ENCODE results near the gene SLC17A9. TPM values are rescaled to one million over a fixed set of nuclear protein-coding genes. Genes with fewer than 3 reads are reported as not detected.

The SLC17A9 gene
- total RNA-seq, 3 donors from 2014 or later, result 2.2 to 4.9 (median 2.7) TPM

GRCh38 chr20:62980970-62981369 lies 28.5 kb downstream of the SLC17A9 start:
- no peak for DNase-seq (ENCODE audit: low spot score in 2 of 2)
- Histone ChIP-seq H3K27ac (no peak overlapping the region), H3K27me3 (peaks cover 4 to 96% of the 10 kb centered on the region in 2 donors), H3K4me1 (no peaks in the 10 kb centered on the region), H3K9me3 (no peaks in the 10 kb centered on the region), H3K4me3 (no peak overlapping the region), H3K36me3 (no peaks in the 10 kb centered on the region)
- intact Hi-C loops (cut with DNase I; ENCODE audit: low total_unique reads), result no loop called here
- no peak for TF ChIP-seq POLR2AphosphoS5 (IDR thresholded peaks at IDR 0.05)
- TF ChIP-seq CTCF (IDR thresholded peaks at IDR 0.05), result no peak
- no peak for TF ChIP-seq POLR2A (IDR thresholded peaks at IDR 0.05)

GRCh38 chr20:62982124-62983075 lies 29.9 kb downstream of the SLC17A9 start:
- Histone ChIP-seq H3K27ac (no peak overlapping the region), H3K9me3 (no peaks in the 10 kb centered on the region), H3K4me1 (no peaks in the 10 kb centered on the region), H3K36me3 (no peaks in the 10 kb centered on the region), H3K4me3 (no peak overlapping the region), H3K27me3 (peaks cover 4 to 90% of the 10 kb centered on the region in 2 donors)
- intact Hi-C loops (cut with DNase I; ENCODE audit: low total_unique reads), result no loop called here
- TF ChIP-seq POLR2AphosphoS5 (IDR thresholded peaks at IDR 0.05), result no peak
- TF ChIP-seq POLR2A (IDR thresholded peaks at IDR 0.05), result no peak
- no peak for DNase-seq (ENCODE audit: low spot score in 2 of 2)

GRCh38 chr20:62983210-62983609 lies 30.7 kb downstream of the SLC17A9 start:
- Histone ChIP-seq H3K27me3 (peaks cover 4 to 87% of the 10 kb centered on the region in 2 donors), H3K9me3 (no peaks in the 10 kb centered on the region), H3K4me3 (no peak overlapping the region), H3K27ac (no peak overlapping the region), H3K4me1 (no peaks in the 10 kb centered on the region), H3K36me3 (no peaks in the 10 kb centered on the region)
- TF ChIP-seq POLR2AphosphoS5 (IDR thresholded peaks at IDR 0.05) (no peak), CTCF (IDR thresholded peaks at IDR 0.05) (no peak), POLR2A (IDR thresholded peaks at IDR 0.05) (no peak)
- DNase-seq (ENCODE audit: low spot score in 2 of 2), result no peak
- intact Hi-C loops (cut with DNase I; ENCODE audit: low total_unique reads), result no loop called here

- Histone ChIP-seq H3K9me3 (no peaks in the 10 kb centered on the region), H3K4me1 (no peaks in the 10 kb centered on the region), H3K4me3 (no peak overlapping the region), H3K27ac (no peak overlapping the region), H3K27me3 (peaks cover 4 to 84% of the 10 kb centered on the region in 2 donors), H3K36me3 (no peaks in the 10 kb centered on the region)
- TF ChIP-seq CTCF (IDR thresholded peaks at IDR 0.05) (no peak), POLR2AphosphoS5 (IDR thresholded peaks at IDR 0.05) (no peak), POLR2A (IDR thresholded peaks at IDR 0.05) (no peak)
- DNase-seq (ENCODE audit: low spot score in 2 of 2), result no peak
- intact Hi-C loops (cut with DNase I; ENCODE audit: low total_unique reads), result no loop called here
Observed at GRCh38 chr20:62984666-62985443, 32.3 kb downstream of the SLC17A9 start.

- Histone ChIP-seq H3K9me3 (no peaks in the 10 kb centered on the region), H3K27me3 (peaks cover 4 to 82% of the 10 kb centered on the region in 2 donors), H3K4me1 (no peaks in the 10 kb centered on the region), H3K4me3 (no peak overlapping the region), H3K36me3 (no peaks in the 10 kb centered on the region), H3K27ac (no peak overlapping the region)
- no peak for DNase-seq (ENCODE audit: low spot score in 2 of 2)
- TF ChIP-seq POLR2A (IDR thresholded peaks at IDR 0.05) (no peak), POLR2AphosphoS5 (IDR thresholded peaks at IDR 0.05) (no peak), CTCF (IDR thresholded peaks at IDR 0.05) (no peak)
- intact Hi-C loops (cut with DNase I; ENCODE audit: low total_unique reads), result no loop called here
Observed at GRCh38 chr20:62985444-62985778, 32.9 kb downstream of the SLC17A9 start.
